ENCODE measurements around the gene CYB5RL.

GRCh38 chr1:54239035-54239383 lies 39.2 kb upstream of the CYB5RL start:
- TF ChIP-seq POLR2AphosphoS5 (IDR thresholded peaks at IDR 0.05; ENCODE audit: insufficient read depth in 1 of 2, low read depth in 1 of 2) = no peak
- TF ChIP-seq, protein P1, sequence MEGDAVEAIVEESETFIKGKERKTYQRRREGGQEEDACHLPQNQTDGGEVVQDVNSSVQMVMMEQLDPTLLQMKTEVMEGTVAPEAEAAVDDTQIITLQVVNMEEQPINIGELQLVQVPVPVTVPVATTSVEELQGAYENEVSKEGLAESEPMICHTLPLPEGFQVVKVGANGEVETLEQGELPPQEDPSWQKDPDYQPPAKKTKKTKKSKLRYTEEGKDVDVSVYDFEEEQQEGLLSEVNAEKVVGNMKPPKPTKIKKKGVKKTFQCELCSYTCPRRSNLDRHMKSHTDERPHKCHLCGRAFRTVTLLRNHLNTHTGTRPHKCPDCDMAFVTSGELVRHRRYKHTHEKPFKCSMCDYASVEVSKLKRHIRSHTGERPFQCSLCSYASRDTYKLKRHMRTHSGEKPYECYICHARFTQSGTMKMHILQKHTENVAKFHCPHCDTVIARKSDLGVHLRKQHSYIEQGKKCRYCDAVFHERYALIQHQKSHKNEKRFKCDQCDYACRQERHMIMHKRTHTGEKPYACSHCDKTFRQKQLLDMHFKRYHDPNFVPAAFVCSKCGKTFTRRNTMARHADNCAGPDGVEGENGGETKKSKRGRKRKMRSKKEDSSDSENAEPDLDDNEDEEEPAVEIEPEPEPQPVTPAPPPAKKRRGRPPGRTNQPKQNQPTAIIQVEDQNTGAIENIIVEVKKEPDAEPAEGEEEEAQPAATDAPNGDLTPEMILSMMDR (IDR thresholded peaks at IDR 0.05) = no peak
